Activated T-cell treated with anti-CD3 and anti-CD28 coated beads for 24 hours (primary cell): ENCODE data around the gene ODAD3.
"Not testable (repeated sequence)": the region's sequence is repeated elsewhere in the genome, so short reads cannot be mapped to it uniquely, and the experiment has no call there.

Source experiments
- DNase-seq: peaks from one replicate; pipeline ENCODE4 v3.0.0-alpha.2; 2020; ENCODE audit warnings: low read depth

ODAD3 gene

DNA sequence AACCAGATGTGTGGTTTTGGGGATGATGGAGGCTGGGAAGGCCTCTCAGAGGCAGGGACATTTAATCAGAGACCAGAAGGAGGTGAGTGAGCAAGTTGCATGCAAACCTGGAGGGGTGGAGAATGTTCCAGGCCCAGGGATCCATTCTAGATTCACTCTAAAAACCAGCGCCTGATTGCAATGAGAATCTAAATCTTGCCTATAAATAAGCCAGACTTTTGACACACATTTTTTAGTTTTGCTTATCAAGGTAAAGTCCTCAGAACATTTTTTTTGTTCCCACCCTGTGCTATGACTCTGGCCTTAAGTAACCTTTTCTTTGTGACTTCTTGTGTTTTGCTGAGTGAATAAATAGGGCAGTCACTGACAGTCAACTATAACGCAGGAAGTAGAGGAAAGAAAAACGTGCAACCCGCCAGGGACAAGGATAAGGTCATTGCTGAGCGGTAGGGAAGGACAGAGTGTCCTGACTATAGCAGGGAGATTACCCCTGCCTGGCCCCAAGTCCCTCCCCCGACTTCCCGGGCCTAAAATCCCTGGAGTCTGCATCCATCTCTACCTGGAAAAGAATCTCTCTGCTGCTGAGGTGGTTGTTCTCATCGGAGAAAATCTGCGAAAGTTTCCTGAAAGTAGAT lies 30.2 kb downstream of the ODAD3 start:
- no peak for DNase-seq

DNA sequence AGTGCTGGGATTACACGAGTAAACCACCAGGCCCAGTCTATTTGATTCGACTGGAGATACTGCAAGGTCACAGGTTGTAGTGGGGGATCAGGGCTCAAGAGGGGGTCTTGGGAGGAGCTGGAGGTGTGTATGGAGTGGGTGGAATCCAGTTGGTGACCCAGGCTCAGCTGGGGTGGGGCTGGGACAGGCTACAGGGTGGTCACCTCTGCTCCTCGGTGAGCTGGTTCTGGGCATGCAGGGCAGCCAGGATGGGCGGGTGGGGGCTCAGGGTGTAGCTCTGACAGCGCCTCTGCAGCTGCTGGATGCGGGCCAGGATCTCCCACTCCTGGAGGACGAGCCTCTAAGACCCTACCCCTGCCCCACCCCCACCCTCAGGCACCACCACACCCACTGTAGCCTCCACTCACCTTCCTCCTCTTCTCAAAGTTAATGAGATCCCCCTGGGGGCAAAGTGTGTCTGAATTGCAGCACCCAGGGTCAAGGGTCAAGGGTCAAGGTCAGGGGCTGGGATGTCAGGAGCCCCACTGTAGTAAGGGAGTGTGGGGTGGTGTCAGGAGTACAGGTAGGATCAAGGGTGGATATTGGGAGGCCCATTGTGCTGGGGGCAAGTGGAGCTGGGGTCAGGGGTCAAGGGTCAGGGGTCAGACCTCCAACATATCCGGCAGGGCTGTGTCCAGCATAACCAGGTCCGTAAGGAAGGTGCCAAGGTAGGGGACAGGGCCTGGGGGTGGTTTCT lies 32.9 kb downstream of the ODAD3 start:
- DNase-seq, result no peak

DNA sequence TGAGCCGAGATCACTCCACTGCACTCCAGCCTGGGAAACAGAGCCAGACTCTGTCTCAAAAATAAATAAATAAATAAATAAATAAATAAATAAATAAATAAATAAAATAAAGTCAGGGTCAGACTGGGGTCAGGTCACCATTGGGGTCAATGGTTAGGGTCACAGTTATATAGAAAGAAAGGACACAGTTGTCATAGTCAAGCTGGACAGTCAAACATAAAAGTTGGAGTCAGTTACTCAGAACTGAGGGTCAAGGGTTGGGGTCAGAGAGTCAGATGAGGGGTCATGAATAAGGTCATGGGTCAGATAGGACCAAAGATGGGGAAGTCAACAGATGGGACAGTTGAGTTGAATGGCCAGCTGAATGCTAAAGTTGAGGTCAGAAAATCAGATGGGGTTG lies 34.1 kb downstream of the ODAD3 start:
- no peak for DNase-seq

DNA sequence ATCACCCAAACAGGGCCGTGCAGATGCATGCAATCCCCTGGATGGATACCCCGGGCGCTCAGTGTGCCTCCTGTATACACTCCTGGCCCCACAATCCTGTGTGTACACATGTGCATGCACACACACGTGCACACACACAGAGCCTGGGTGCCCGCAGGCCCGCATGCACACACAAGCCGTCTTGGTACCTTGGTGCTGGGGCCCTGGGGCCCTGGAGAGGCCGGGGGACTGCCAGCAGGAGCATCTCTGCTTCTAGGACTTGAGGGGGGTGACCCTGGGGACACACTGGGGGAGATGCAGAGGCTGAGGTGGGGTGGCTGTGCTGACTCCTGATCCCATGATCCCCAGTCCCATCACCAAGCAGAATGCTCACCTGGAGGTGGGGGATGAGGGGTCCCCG lies 35.3 kb downstream of the ODAD3 start:
- no peak for DNase-seq

DNA sequence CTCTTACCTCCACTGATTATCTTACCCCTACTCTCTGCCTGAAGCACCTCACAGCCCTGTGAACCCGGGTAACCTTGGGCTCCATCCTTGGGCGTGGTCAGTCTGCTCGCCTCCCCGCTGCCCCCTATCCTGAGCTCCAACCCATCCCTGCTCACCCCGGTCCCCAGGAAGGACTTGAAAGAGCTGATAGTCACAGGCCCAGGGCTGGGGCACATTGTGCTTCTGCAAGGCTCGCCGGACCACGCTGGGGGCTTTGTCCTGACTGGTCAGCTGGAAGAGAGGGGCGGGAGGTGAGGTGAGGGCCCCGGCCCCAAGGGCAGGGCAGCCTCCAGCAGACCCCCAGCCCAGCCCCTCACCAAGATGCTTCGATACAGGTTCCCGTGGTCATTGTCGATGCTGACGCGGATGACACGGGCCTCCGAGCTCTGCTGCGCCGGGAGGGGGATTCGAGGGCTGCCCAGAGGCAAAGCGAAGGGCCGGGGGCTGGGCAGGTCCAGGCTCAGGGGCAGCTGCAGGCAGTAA lies 37.8 kb downstream of the ODAD3 start:
- DNase-seq, result no peak

DNA sequence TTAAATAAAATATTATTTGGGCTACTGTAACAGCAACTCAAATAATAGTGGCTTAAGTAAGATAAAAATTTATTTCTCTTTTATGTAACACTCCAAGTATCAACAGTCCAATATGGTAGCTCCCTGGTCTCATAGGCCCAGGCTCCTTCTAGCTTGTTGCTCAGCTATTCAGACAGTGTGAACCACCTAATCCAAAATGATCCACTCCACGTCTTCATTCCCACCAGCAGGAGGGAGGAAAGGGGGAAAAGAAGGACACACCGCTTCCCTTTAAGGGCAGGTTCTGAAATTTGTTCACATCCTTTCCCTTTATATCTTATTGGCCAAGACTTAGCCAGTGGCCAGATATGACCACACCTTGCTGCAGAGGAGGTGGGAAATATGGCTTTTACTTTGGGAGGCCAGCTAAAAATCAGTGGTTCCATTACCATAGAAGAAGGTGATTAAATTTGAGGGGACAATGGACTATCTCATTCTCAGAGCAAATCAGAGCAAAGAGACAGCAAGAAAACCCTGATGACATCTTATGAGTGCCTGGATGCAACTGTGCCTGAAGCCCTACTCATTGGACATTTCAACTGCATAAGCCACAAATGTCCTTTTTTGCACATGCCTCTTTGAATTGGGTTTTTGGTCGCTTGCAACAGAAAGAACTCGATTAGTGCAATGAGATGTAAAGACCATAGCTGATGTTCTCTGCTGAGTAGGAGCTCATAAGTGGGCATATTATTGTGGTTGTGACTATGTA lies 43.8 kb downstream of the ODAD3 start:
- DNase-seq, result no peak

DNA sequence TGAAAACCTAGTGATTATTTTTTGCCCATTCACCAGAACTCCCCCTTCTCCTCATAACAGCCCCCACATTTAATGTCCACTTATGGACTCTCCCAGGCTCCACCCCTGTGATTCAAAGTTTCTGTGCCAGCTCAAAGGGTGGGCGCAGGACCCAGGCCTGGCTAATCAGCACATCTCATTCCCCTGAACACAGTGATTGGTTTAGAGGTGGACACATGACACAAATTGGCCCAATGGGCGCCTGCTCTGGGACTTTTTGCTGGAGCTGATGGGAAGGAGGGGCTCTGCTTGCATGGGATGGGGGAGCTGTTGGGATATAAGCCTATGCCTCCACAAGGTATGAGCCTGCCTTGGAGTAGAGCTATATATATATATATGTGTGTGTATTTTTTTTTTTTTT lies 44.6 kb downstream of the ODAD3 start:
- no peak for DNase-seq

DNA sequence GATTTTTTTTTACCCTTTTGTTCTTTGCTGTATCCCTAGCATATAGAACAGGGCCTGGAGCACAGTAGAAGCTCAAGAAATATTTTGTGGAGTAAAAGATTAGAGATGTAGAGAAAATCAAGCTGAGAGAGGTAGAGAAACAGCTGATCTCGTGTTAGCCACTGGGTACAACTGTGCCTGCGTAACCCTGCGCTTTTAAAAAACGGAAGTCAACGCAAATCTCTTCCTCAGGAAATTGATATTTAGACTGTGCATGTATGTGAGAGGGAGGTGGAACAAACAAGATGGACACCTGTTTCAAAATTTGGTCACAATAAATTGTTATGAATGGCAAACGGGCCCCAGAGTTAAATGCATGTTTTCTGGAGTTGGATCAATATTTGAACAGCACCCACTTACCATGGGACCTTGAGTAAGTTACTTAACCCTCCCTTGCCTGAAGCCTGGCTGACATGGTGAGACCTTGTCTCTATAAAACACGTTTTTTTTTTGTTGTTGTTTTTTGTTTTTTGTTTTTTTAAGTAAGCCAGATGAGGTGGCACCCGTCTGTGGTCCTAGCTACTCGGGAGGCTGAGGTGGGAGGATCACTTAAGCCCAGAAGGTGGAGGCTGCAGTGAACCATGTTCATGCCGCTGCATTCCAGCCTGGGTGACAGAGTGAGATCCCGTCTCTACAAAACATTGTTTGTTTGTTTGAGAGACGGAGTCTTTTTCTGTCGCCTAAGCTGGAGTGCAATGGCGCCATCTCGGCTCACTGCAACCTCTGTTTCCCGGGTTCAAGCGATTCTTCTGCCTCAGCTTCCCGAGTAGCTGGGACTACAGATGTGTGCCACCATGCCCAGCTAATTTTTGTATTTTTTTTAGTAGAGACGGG lies 47.5 kb downstream of the ODAD3 start:
- no peak for DNase-seq

DNA sequence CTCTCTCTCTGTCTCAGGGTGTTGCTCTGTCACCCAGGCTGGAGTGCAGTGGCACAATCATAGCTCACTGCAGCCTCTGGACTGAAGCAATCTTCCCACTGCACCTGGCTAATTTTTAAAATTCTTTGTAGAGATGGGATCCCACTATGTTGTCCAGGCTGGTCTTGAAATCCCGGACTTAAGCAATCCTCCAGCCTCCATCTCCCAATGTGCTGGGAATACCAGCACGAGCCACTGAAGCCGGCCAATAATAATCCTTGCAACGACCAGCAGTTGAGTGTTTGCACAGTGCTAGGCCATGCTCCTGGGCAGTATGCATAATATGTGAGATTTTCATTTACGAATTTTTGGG lies 50.2 kb downstream of the ODAD3 start:
- DNase-seq, result no peak

DNA sequence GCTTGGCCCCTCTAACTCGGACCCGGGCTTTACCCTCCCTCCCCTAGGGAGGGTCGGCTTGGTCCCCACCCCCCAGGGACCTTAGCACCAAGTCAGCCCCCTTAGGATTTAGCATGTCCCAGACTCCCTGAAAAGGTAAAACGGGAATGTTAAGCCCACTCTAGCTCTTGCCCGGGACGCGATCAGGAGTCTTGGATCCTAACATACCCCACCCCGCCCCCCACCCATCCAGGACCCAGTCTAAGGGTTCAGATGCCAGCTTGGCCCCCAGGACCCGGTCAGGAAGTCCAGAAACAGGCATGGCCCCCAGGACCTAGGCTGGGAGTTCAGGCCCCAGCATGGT lies 51.2 kb downstream of the ODAD3 start:
- no peak for DNase-seq

DNA sequence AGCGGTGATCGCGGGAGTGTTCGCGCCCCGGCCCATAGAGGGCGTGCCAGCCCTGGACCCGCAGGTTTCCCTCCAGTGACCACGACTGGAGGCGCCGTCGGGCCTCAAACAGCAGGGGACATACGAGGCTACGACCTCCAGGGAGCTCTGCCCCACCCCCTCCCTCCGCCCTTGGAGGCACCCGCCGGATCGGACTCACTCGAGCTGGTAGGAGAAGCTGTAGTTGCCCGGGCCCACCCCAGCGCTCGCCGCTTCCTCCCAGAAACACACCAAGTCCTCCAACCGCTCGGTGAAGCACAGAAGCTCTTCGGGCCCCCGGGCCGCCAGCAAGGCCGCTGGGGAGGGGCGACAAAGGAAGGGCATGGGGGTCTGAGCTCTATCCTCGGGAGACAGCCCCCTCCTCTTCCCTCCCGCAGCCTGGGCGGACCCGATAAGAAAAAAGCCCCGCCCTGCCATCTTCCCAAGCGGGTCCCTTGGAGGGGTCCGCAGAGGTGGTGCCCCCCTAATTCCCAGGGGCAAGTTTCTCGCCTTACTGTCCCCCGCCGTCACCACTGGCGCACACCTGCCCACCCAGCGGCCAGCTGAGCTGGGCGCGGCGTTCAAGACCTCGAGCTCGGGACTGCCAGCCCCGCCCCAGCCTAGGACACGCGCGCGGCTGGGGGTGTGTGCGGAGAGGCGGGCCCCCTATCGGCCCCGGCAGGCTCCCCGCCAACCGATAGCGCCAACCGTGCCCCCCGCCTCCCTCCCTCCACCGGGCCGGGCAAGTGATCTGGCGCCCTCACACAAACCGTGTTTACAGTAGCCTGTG lies 51.8 kb downstream of the ODAD3 start:
- DNase-seq, result no peak

DNA sequence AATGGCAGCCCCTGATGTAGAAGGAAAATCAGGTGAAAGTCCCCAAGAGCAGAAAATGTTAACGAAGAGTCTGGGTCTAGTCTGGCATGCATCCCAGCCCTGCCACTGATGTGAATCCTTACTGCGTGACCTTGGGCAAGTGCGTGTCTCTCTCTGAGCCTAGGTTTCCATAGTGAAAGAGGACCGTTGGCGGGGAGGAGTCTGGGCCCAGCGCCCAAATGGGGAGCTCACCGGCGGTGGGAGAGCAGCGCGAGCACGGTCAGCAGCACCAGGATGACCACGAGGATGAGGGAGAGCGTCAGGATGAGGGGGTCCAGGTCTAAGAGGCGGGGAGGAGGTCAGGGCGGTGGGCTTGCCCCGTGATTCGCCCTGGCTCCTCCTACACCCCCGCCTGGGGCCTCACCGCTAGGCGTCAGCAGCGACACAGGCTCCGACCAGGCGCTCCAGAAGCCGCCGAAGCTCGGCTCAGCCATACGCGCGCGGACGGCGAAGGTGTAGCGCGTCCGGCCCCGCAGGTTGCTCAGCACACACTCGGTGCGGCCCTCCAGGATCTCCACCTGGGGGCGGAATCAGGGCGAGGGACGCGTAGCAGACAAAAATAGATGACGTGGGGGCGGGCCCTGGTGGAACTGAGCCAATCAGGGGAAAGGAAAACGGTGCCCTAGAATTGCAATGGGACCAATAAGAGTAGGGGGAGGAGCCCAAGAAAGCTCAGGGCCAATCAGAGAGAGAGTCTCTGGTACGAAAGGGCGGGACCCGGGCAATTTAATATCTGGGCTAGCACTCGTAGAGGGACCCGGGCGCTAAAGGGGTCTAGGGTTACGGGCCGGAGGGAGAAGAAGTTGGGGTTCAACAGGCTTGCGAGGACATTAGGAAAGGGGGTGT lies 54.0 kb downstream of the ODAD3 start:
- DNase-seq, result peak; percentile 92

DNA sequence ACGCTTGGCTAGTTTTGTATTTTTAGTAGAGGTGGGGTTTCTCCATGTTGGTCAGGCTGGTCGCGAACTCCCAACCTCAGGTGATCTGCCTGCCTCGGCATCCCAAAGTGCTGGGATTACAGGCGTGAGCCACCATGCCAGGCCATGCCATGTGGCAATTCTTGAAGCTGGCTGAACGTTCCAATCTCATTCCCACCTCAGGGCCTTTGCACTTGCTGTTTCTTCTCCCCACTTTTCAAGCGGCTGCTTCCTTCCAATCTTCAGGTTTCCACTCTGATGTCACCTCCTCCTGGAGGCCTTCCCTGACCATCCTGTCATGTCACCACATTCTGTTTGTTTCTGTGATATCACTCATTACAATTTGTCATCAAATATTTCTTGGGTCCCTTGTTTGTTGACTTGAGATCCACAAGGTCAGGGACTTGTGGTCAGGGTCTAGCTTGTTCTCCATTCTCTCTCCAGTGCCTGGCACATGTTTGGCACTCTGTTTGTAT lies 55.0 kb downstream of the ODAD3 start:
- DNase-seq, result no peak

DNA sequence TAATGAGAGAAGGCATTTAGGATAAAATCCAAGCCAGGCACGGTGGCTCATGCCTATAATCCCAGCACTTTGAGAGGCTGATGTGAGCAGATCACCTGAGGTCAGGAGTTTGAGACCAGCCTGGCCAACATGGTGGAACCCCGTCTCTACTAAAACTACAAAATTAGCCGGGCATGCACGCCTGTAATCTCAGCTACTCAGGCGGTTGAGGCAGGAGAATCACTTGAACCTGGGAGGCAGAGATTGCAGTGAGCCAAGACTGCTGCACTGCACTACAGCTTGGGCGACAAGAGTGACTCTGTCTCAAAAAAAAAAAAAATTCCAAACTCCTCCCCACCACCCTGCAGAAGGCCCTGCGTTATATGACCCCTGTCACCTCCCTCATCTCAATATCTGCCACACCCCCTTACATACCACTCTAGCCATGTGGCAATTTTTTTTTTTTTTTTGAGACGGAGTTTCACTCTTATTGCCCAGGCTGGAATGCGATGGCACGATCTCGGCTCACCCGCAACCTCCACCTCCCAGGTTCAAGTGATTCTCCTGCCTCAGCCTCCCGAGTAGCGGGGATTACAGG lies 55.6 kb downstream of the ODAD3 start:
- DNase-seq, result not testable (repeated sequence)

DNA sequence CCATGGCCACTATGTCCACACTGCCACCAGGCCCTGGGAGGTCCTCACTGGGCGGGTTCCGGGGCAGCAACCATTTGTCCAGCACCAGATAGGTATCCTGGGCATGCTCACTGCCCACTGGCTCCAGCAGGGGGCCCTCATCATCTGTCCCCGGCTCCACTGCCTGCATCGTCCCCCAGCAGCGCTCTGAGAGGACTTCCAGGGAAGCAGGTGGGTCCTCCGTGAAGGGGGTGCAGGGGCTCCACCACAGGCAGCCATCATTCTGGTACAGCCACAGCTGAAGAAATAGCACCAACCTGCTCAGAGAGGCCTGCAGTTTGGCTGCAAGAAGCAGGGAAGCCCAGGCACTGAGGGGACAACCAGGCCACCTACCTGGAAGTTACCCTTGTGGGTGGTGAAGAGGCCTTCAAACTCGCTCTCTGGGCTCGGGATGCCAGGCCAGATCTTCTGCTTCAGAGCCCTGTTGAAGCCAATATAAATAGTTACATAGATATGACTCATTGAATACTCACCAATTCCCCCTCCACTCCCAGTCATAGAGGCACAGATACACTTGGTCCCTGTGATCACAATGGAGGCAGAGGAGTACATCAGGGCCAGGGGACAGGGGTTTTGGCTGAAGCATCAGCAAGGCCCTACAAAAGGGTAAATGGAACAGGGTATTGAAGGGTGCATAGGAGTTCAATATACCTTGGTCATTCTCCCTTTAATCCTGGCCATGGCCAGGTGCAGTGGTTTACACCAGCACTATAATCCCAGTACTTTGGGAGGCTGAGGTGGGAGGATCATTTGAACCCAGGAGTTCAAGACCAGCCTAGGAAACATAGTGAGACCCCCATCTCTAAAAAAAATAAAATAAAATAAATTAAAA lies 56.4 kb downstream of the ODAD3 start:
- DNase-seq, result no peak

DNA sequence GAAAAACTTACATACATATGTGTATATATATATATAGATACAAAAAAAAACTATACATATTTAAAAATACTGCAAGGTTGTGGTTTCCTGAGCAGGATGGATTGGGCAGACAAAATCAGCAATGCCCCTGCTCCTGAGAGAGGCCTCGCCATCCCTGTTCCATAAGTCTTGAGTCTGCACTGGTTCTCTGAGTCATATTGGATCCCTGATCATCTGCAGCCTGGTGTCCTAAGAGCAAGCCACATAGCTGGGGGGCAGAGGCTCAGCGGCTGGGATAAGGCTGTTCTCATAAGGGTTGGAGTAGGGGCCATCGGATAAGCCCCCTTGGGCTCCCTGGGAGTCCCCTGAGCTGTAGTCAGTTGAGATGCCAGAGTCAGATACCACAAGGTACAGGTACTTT lies 57.2 kb downstream of the ODAD3 start:
- no peak for DNase-seq

DNA sequence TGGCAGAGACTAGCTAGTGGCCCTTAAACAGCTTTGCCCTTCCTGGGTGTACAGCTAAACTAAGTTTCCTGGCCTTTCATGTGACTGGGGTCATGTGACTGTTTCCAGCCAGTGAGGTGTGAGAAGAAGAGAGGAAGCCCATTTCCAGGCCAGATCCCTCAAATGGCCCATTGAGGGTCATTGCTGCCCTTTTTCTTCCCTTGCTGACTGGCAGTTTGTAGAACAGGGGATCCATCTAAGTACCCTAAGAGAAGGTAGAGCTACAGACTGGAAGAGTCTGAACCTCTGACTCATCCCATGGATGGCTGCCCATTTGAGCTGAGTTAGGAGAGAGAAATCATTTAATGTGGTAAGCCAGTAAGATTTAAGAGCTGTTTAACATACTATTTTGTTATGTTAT lies 57.7 kb downstream of the ODAD3 start:
- no peak for DNase-seq

DNA sequence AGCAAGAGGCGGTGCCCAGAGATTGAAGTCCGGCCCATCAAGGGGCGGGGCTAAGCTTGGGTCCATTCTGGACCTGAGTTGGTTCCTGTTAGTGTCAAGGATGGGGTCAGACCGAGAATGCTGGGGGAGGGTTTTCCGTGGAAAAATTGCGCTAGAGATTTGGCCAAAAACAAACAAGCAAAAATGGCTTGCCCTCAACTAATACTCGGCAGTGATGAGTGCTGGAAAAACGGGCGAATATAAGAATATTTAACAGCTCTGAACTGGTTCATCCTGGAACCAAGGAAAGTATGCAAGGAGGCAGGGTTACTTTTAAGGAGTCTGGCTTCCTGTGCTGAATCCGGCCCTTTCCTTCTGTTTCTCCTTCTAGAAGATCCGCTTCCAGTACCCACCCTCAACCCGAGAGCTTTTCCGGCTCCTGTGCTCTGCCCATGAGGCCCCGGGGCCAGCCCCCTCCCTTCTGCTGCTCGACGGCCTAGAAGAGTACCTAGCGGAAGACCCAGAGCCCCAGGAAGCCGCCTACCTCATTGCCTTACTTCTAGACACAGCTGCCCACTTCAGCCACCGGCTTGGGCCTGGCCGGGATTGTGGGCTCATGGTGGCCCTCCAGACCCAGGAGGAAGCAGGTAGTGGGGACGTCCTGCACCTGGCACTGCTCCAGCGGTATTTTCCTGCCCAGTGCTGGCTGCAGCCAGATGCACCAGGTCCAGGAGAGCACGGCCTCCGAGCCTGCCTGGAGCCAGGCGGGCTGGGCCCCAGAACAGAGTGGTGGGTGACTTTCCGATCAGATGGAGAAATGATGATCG lies 59.6 kb downstream of the ODAD3 start:
- peak; percentile 55 for DNase-seq
